B cell (primary cell): Measurements from ENCODE around the gene ASTN2.

Experiments
- CTCF ChIP-seq: fragments of 200-600 bp; IDR thresholded peaks from one replicate; pipeline ENCODE4 v1.8.0; 2022; ENCODE audit warnings: antibody characterized with exemption, mild to moderate bottlenecking
- EZH2 ChIP-seq: IDR thresholded peaks from 2 replicates; pipeline ENCODE4 v1.6.1; 2012; ENCODE audit warnings: borderline replicate concordance, low read depth, mild to moderate bottlenecking, moderate library complexity, low read length; ENCODE audit not compliant: insufficient read depth, poor library complexity, severe bottlenecking

- TF ChIP-seq CTCF (no peak), EZH2 (no peak)
These were observed 1005.2 kb downstream of the ASTN2 start for GRCh38 chr9:116409638-116410037.
